ENCODE data around the gene SMIM20. TPM values are rescaled to one million over a fixed set of nuclear protein-coding genes. Genes with fewer than 3 reads are reported as not detected.

SMIM20 gene
- total RNA-seq, 4 donors from 2014 or later: 36.4 to 59.4 (median 48.3) TPM

DNA sequence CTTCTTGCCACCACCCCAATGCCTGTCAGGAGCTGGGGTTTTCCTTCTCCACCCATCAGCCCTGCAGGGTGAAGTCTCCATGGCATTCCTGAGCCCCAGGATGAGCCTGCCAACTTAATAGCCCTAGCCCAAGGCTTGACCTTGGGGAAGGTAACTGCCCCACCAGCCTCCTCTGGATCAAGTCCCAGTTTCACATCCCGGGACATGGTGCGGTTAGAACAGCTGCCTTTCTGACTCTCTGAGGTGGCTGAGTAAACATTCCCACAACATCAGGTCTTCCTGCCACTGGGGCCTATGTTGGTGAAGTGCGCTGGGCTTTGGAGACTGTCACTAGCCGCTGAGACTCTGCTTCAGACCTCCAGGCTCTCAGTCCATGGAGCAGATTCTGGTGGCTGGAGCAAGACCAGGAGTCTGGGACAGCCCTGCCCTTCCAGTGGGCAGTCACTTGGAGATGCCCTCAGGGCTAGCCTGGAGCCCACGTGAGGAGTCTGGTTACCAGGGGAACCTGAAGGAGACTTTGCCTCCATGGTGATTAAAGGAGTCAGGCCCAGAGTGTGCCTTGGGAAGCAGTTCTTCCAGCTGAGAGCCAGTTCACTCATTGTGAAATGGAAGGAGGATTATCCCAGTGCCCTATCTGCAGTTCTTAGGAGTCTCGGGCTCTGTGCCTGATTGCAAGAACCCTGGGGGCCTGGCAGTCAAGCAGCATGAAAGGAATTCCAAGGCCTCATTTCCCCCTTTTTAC lies 56.8 kb downstream of the SMIM20 start:
- TF ChIP-seq POLR2A (IDR thresholded peaks at IDR 0.05): no peak
- TF ChIP-seq, protein P1, sequence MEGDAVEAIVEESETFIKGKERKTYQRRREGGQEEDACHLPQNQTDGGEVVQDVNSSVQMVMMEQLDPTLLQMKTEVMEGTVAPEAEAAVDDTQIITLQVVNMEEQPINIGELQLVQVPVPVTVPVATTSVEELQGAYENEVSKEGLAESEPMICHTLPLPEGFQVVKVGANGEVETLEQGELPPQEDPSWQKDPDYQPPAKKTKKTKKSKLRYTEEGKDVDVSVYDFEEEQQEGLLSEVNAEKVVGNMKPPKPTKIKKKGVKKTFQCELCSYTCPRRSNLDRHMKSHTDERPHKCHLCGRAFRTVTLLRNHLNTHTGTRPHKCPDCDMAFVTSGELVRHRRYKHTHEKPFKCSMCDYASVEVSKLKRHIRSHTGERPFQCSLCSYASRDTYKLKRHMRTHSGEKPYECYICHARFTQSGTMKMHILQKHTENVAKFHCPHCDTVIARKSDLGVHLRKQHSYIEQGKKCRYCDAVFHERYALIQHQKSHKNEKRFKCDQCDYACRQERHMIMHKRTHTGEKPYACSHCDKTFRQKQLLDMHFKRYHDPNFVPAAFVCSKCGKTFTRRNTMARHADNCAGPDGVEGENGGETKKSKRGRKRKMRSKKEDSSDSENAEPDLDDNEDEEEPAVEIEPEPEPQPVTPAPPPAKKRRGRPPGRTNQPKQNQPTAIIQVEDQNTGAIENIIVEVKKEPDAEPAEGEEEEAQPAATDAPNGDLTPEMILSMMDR (IDR thresholded peaks at IDR 0.05 in 4 of 5, conservative IDR thresholded peaks at IDR 0.05 in 1 of 5): no peak
- intact Hi-C loops (cut with DNase I; ENCODE audit: low total_unique reads): no loop called here

DNA sequence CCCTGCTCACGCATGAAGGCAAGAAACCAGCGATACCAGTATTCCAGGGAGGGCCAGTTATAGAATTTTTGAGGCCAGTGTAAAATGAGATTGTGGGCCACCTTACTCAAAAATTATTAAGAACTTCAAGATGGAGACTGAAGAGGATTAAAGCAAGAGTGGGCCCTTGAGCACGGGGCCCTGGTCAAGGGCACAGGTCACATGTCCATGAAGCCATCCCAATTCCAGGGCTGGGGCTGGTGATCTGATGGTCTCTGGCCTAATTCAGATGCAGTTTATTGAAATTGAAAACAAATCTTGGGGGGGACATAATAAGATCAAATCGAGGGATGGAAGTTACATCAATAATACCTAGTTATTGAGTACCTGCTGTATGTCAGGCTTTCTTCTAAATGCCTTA lies 58.3 kb downstream of the SMIM20 start:
- no peaks in the 10 kb centered on the region for H3K36me3 ChIP-seq
- DNase-seq: no peak
- no peak for ATAC-seq
- no peak overlapping the region for H3K4me3 ChIP-seq
- H3K4me1 ChIP-seq: peaks cover 0 to 4% of the 10 kb centered on the region in 2 donors
- TF ChIP-seq, protein P1 (IDR thresholded peaks at IDR 0.05 in 4 of 5, conservative IDR thresholded peaks at IDR 0.05 in 1 of 5): no peak
- TF ChIP-seq POLR2A (IDR thresholded peaks at IDR 0.05): no peak
- no peaks in the 10 kb centered on the region for H3K9me3 ChIP-seq
- intact Hi-C loops (cut with DNase I; ENCODE audit: low total_unique reads) (no loop called here), in situ Hi-C loops (cut with MboI; ENCODE audit: low sequenced_read_pairs in 4 of 4) (no loop called here)
- no peak overlapping the region for H3K27ac ChIP-seq
- H3K27me3 ChIP-seq: no peaks in the 10 kb centered on the region

More for the DNA sequence above, 56.8 kb downstream of the SMIM20 start:
- Histone ChIP-seq H3K36me3 (no peaks in the 10 kb centered on the region), H3K4me3 (no peak overlapping the region), H3K27ac (no peak overlapping the region), H3K27me3 (no peaks in the 10 kb centered on the region), H3K4me1 (peaks cover 0 to 4% of the 10 kb centered on the region in 2 donors), H3K9me3 (no peaks in the 10 kb centered on the region)
- no peak for ATAC-seq
- in situ Hi-C loops (cut with MboI; ENCODE audit: low sequenced_read_pairs in 4 of 4): no loop called here
- no peak for DNase-seq

DNA sequence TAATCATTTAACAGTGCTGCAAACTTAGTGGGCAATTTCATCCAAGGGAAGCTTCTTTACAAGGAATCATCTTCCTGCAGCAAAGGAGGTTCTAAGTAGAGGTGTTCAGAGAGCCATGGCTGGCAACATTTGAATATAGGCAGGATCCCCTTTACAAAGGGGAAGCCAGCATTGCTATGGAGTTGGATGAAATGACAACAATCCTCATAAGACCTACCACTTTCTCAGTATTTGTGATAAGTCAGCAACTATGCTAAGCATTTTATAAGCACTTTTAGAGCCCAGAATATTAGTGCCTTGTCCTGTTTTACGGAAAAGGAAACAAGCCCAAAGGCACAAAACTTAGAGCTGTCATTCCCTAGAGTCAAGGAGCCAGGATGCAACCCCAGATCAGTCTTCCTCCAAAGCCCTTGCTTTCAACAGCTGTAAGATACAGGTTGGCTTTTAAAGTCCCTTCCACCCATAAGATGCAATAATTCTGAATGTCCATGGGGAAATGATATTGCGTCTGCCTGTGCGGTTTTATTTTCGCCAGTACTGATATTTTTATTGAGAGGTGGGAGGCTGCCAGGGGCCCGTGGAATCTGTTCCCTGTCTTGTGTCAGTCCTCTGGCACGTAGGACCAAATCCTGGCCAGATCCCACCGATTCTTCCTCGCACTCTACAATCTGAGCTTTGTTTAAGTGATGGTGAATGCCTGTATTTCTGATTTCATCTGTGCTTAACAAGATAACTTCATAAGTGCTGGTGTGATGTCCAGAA lies 59.1 kb downstream of the SMIM20 start:
- peaks cover 0 to 4% of the 10 kb centered on the region in 2 donors for H3K4me1 ChIP-seq
- no peak for ATAC-seq
- DNase-seq: no peak
- intact Hi-C loops (cut with DNase I; ENCODE audit: low total_unique reads): no loop called here
- in situ Hi-C loops (cut with MboI; ENCODE audit: low sequenced_read_pairs in 4 of 4): no loop called here
- no peak overlapping the region for H3K4me3 ChIP-seq
- H3K27me3 ChIP-seq: no peaks in the 10 kb centered on the region
- H3K9me3 ChIP-seq: no peaks in the 10 kb centered on the region
- no peak overlapping the region for H3K27ac ChIP-seq
- H3K36me3 ChIP-seq: no peaks in the 10 kb centered on the region
- TF ChIP-seq, protein P1 (IDR thresholded peaks at IDR 0.05 in 4 of 5, conservative IDR thresholded peaks at IDR 0.05 in 1 of 5): no peak
- no peak for TF ChIP-seq POLR2A (IDR thresholded peaks at IDR 0.05)

DNA sequence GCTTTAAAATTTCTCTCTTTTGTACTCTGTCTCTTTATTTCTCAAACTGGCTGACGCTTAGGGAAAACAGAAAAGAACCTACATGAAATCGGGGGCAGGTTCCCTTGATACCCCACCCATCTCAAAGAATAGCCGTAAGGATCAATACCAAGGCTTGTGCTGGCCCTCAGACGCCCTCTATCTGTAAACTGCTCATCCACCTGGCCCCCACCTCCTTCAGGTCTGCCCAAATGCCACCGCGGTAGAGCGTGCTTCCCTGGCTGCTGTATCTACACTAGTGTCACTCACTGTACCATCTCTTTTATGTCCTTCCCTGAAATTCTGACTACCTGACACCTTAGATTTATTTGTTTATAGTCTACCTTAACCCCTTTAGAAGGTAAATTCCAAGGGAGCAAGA lies 62.8 kb downstream of the SMIM20 start:
- Histone ChIP-seq H3K4me3 (no peak overlapping the region), H3K4me1 (peaks cover 0 to 4% of the 10 kb centered on the region in 2 donors), H3K27ac (no peak overlapping the region), H3K27me3 (no peaks in the 10 kb centered on the region), H3K36me3 (no peaks in the 10 kb centered on the region), H3K9me3 (no peaks in the 10 kb centered on the region)
- TF ChIP-seq, protein P1 (IDR thresholded peaks at IDR 0.05 in 4 of 5, conservative IDR thresholded peaks at IDR 0.05 in 1 of 5): no peak
- no peak for TF ChIP-seq POLR2A (IDR thresholded peaks at IDR 0.05)
- no peak for DNase-seq
- intact Hi-C loops (cut with DNase I; ENCODE audit: low total_unique reads): no loop called here
- in situ Hi-C loops (cut with MboI; ENCODE audit: low sequenced_read_pairs in 4 of 4): loop anchor here in 3 of 4 donors (25.0 kb wide), 2 partner anchors 436 to 1036 kb away; no protein-coding TSS in a partner anchor
- no peak for ATAC-seq

Data from gastrocnemius medialis (tissue), 4 donors.